ENCODE measurements around the gene FGF18. TPM values are rescaled to one million over a fixed set of nuclear protein-coding genes. Genes with fewer than 3 reads are reported as not detected.

The FGF18 gene
- total and polyA plus RNA-seq, 9 of the 15 experiments (the other 6 are each of a cell fraction or from before 2014, with no cell fraction given), result 0.05 to 0.18 (median 0.11) TPM; not detected in 6

- Histone ChIP-seq H3K9ac (ENCODE audit: insufficient read depth in 1 of 2, low read depth in 2 of 2, low read length in 2 of 2) (no peak overlapping the region), H3K36me3 (ENCODE audit: control insufficient read depth, insufficient read depth, low read length) (no peaks in the 10 kb centered on the region), H3K4me2 (ENCODE audit: insufficient read depth, low read length) (no peak overlapping the region), H3K4me3 (no peak overlapping the region), H3K27ac (ENCODE audit: extremely low read depth, low read depth, low read length) (no peak overlapping the region), H3K9me3 (replicated peaks; ENCODE audit: control insufficient read depth, insufficient read depth, low read depth, low read length) (no peaks in the 10 kb centered on the region), H4K20me1 (replicated peaks; ENCODE audit: control insufficient read depth, insufficient read depth, low read length) (peaks cover 10% of the 10 kb centered on the region; the same call in 1 of the 2 replicates), H3K4me1 (replicated peaks in 1 of 2; ENCODE audit: control insufficient read depth in 2 of 2, insufficient read depth in 2 of 2, low read length in 2 of 2) (peaks cover 3 to 8% of the 10 kb centered on the region in 2 experiments; a peak in 3 of 5 replicates), H3K27me3 (ENCODE audit: control insufficient read depth in 2 of 2, insufficient read depth in 2 of 2, low read length in 2 of 2) (peaks cover 0 to 25% of the 10 kb centered on the region in 2 experiments; a peak in 3 of 5 replicates), H3K9me1 (ENCODE audit: control insufficient read depth, insufficient read depth, low read length) (no peaks in the 10 kb centered on the region), H2AFZ (ENCODE audit: low read depth, low read length) (no peak overlapping the region), H3K79me2 (ENCODE audit: control insufficient read depth, insufficient read depth, low read length) (no peaks in the 10 kb centered on the region)
- CTCF ChIA-PET (ENCODE audit: low intra/inter-chr PET ratio), result no interaction called here
- in situ Hi-C loops (cut with MboI) (loop anchor here (10.0 kb wide), 1 partner anchor 627 kb away; no protein-coding TSS in a partner anchor), intact Hi-C loops (cut with micrococcal nuclease) (no loop called here)
- ATAC-seq, result no peak
- no peak for DNase-seq (ENCODE audit: extremely low read depth in 1 of 4, low spot score in 3 of 4)
- 22% methylated on average over 9 of the region's 9 CpGs for WGBS (ENCODE audit: insufficient coverage, low coverage, missing lambda C conversion rate)
- no peak for FAIRE-seq
- TF ChIP-seq KAT7 (CRISPR knock-in tag; IDR thresholded peaks at IDR 0.05; ENCODE audit: borderline replicate concordance) (no peak), SETDB1 (IDR thresholded peaks at IDR 0.05; ENCODE audit: low read length) (no peak), SMAD2 (IDR thresholded peaks at IDR 0.05; ENCODE audit: low read depth, low read length) (no peak), JUN (IDR thresholded peaks at IDR 0.05; ENCODE audit: borderline replicate concordance, low read depth, low read length) (no peak), JUN (CRISPR knock-in tag; IDR thresholded peaks at IDR 0.05; ENCODE audit: borderline replicate concordance) (no peak), TRIM24 (IDR thresholded peaks at IDR 0.05) (no peak), ZBTB26 (CRISPR knock-in tag; IDR thresholded peaks at IDR 0.05) (no peak), CEBPZ (IDR thresholded peaks at IDR 0.05; ENCODE audit: borderline replicate concordance, low read depth, low read length) (no peak), L3MBTL2 (IDR thresholded peaks at IDR 0.05) (no peak), SMAD1 (IDR thresholded peaks at IDR 0.05; ENCODE audit: low read depth, low read length, partially characterized antibody) (no peak), ZNF121 (CRISPR knock-in tag; conservative IDR thresholded peaks at IDR 0.05) (no peak), HBP1 (CRISPR knock-in tag; IDR thresholded peaks at IDR 0.05) (no peak), HLTF (IDR thresholded peaks at IDR 0.05) (no peak), HDGF (IDR thresholded peaks at IDR 0.05) (no peak), BRD9 (IDR thresholded peaks at IDR 0.05; ENCODE audit: low read depth, partially characterized antibody) (no peak), ZZZ3 (IDR thresholded peaks at IDR 0.05) (no peak), DMBX1 (CRISPR knock-in tag; IDR thresholded peaks at IDR 0.05; ENCODE audit: borderline replicate concordance) (no peak)
- BruUV-seq (replicated peaks), result no TSS peak
- POLR2A ChIA-PET, result interaction anchor here (1.2 to 1.3 kb wide), 2 partner anchors 9 to 15 kb away, joined by 3 read pairs; partner anchors contain the start of gene FGF18
Measured at GRCh38 chr5:171428168-171428696, 8.8 kb downstream of the FGF18 start.
